Osteoblast (primary cell): Measurements from ENCODE around the gene ACYP1. TPM values are rescaled to one million over a fixed set of nuclear protein-coding genes. Genes with fewer than 3 reads are reported as not detected.
"Not testable (repeated sequence)": the region's sequence is repeated elsewhere in the genome, so short reads cannot be mapped to it uniquely, and the experiment has no call there.

Source experiments
- DNase-seq: peaks from one replicate; pipeline ENCODE4 v3.0.0; 2011; ENCODE audit warnings: low spot score, mixed read lengths; ENCODE audit not compliant: insufficient read length; ENCODE audit errors: missing footprints
- H2AFZ ChIP-seq: 2 replicates; pipeline ENCODE4 v1.6.0; 2011; ENCODE audit warnings: mild to moderate bottlenecking, low read length
- H3K27ac ChIP-seq: 2 replicates; pipeline ENCODE4 v1.5.1; 2011; ENCODE audit warnings: mild to moderate bottlenecking, low read depth, low read length, moderate library complexity
- H3K27me3 ChIP-seq: 2 replicates; pipeline ENCODE4 v1.6.0; 2012; ENCODE audit warnings: mild to moderate bottlenecking, control low read depth, inconsistent platforms, low read length, moderate library complexity; ENCODE audit not compliant: insufficient read depth
- H3K36me3 ChIP-seq: 2 replicates; pipeline ENCODE4 v1.5.1; 2011; ENCODE audit warnings: mild to moderate bottlenecking, low read length, control low read depth, moderate library complexity; ENCODE audit not compliant: insufficient read depth
- H3K4me1 ChIP-seq: 2 replicates; pipeline ENCODE4 v1.5.1; 2011; ENCODE audit warnings: mild to moderate bottlenecking, low read length, control low read depth, moderate library complexity; ENCODE audit not compliant: insufficient read depth
- H3K4me2 ChIP-seq: 2 replicates; pipeline ENCODE4 v1.6.0; 2011; ENCODE audit warnings: mild to moderate bottlenecking, low read length; ENCODE audit not compliant: insufficient read depth
- H3K4me3 ChIP-seq: fragments of 200-600 bp; sonication (generic); 3 replicates; pipeline ENCODE4 v1.5.1; 2012; ENCODE audit warnings: mild to moderate bottlenecking, low read length, inconsistent platforms; ENCODE audit not compliant: insufficient read depth
- H3K79me2 ChIP-seq: 2 replicates; pipeline ENCODE4 v1.6.0; 2012; ENCODE audit warnings: mild to moderate bottlenecking, low read length, control low read depth, inconsistent platforms; ENCODE audit not compliant: insufficient read depth
- H3K9me3 ChIP-seq: 2 replicates; pipeline ENCODE4 v1.5.1; 2011; ENCODE audit warnings: low read depth, low read length, control low read depth
- H4K20me1 ChIP-seq: 2 replicates; pipeline ENCODE4 v1.6.0; 2012; ENCODE audit warnings: mild to moderate bottlenecking, low read length, control low read depth; ENCODE audit not compliant: insufficient read depth
- CTCF ChIP-seq: IDR thresholded peaks from 2 replicates; pipeline ENCODE4 v1.5.1; 2011; ENCODE audit warnings: mild to moderate bottlenecking, low read depth, low read length, moderate library complexity; ENCODE audit errors: extremely low read depth
- total RNA-seq: library from RNA; depleted of rRNA; stranded (reverse); fragments of >200 nt; gene quantifications from 2 replicates; pipeline ENCODE4 v1.2.3, GENCODE V29; 2012

The ACYP1 gene
- total RNA-seq, 1 donor: 6.5 TPM

- Histone ChIP-seq H3K4me1 (peaks cover 4% of the 10 kb centered on the region), H4K20me1 (no peaks in the 10 kb centered on the region), H3K27me3 (no peaks in the 10 kb centered on the region), H3K9me3 (no peaks in the 10 kb centered on the region), H3K4me2 (peak overlapping the region; percentile 87), H3K79me2 (peaks cover 2% of the 10 kb centered on the region), H2AFZ (peak overlapping the region; percentile 91), H3K27ac (peak overlapping the region; percentile 71), H3K4me3 (peak overlapping the region; percentile 77), H3K36me3 (no peaks in the 10 kb centered on the region)
- no peak for DNase-seq
- TF ChIP-seq CTCF: no peak
Observed at GRCh38 chr14:75069811-75070145, 6.0 kb upstream of the ACYP1 start.

GRCh38 chr14:75069121-75069810, 5.4 kb upstream of the ACYP1 start, which contains the start of gene ZC2HC1C:
Gene ZC2HC1C, plus strand, starts transcription at chr14:75069641. Its CDS starts 933 bp downstream, at chr14:75070574.
- H2AFZ ChIP-seq: peak within 1 kb of the TSS; percentile 91
- no peak for TF ChIP-seq CTCF
- peak within 1 kb of the TSS; percentile 77 for H3K4me3 ChIP-seq
- H3K9me3 ChIP-seq: no peaks in the 10 kb centered on the region
- H3K4me2 ChIP-seq: peak within 1 kb of the TSS; percentile 87
- H3K79me2 ChIP-seq: peaks cover 2% of the 10 kb centered on the region
- no peaks in the 10 kb centered on the region for H3K36me3 ChIP-seq
- H4K20me1 ChIP-seq: no peaks in the 10 kb centered on the region
- peak; percentile 93 for DNase-seq
- peak within 1 kb of the TSS; percentile 71 for H3K27ac ChIP-seq
- H3K4me1 ChIP-seq: peaks cover 4% of the 10 kb centered on the region
- no peaks in the 10 kb centered on the region for H3K27me3 ChIP-seq

GRCh38 chr14:75068294-75069120, 4.7 kb upstream of the ACYP1 start:
- peak overlapping the region; percentile 71 for H3K27ac ChIP-seq
- H2AFZ ChIP-seq: peak overlapping the region; percentile 82
- peak overlapping the region; percentile 77 for H3K4me3 ChIP-seq
- no peaks in the 10 kb centered on the region for H3K36me3 ChIP-seq
- TF ChIP-seq CTCF: no peak
- H3K27me3 ChIP-seq: no peaks in the 10 kb centered on the region
- H3K4me1 ChIP-seq: peaks cover 4% of the 10 kb centered on the region
- H3K9me3 ChIP-seq: no peaks in the 10 kb centered on the region
- peak overlapping the region; percentile 87 for H3K4me2 ChIP-seq
- peaks cover 5% of the 10 kb centered on the region for H3K79me2 ChIP-seq
- H4K20me1 ChIP-seq: no peaks in the 10 kb centered on the region
- DNase-seq: no peak

GRCh38 chr14:75067765-75068164, 3.9 kb upstream of the ACYP1 start:
- not testable (repeated sequence) for H3K4me3 ChIP-seq, H4K20me1 ChIP-seq, H3K27ac ChIP-seq, H3K36me3 ChIP-seq, H2AFZ ChIP-seq, H3K27me3 ChIP-seq, DNase-seq, H3K9me3 ChIP-seq
- Histone ChIP-seq H3K79me2 (peaks cover 12% of the 10 kb centered on the region), H3K4me1 (peaks cover 10% of the 10 kb centered on the region), H3K4me2 (peak overlapping the region; percentile 87)
